ENCODE data around the gene PRRX2. TPM values are rescaled to one million over a fixed set of nuclear protein-coding genes. Genes with fewer than 3 reads are reported as not detected.
"Not testable (repeated sequence)": the region's sequence is repeated elsewhere in the genome, so short reads cannot be mapped to it uniquely, and the experiment has no call there.

The PRRX2 gene
- total RNA-seq, 2 donors from 2014 or later = 0.52 to 1.1 TPM

- intact Hi-C loops (cut with DNase I, micrococcal nuclease) = no loop called here
Measured at GRCh38 chr9:129648092-129648763, 17.2 kb upstream of the PRRX2 start.

GRCh38 chr9:129648764-129649115, 16.7 kb upstream of the PRRX2 start:
- no peak for DNase-seq
- intact Hi-C loops (cut with DNase I, micrococcal nuclease) = no loop called here
- no peak for ATAC-seq

More at GRCh38 chr9:129648092-129648763, 17.2 kb upstream of the PRRX2 start:
- ATAC-seq (no peak), DNase-seq (no peak)

GRCh38 chr9:129649726-129650679, 15.4 kb upstream of the PRRX2 start:
- intact Hi-C loops (cut with DNase I, micrococcal nuclease) = no loop called here
- ATAC-seq (no peak), DNase-seq (no peak)

- DNase-seq (no peak), ATAC-seq (no peak)
- intact Hi-C loops (cut with DNase I, micrococcal nuclease) = no loop called here
Measured at GRCh38 chr9:129650680-129651235, 14.7 kb upstream of the PRRX2 start.

- no peak for ATAC-seq
- intact Hi-C loops (cut with DNase I, micrococcal nuclease) = no loop called here
Measured at GRCh38 chr9:129653823-129654553, 11.5 kb upstream of the PRRX2 start.

GRCh38 chr9:129654554-129655040, 10.8 kb upstream of the PRRX2 start:
- intact Hi-C loops (cut with DNase I, micrococcal nuclease) = no loop called here
- DNase-seq (no peak), ATAC-seq (no peak)

More at GRCh38 chr9:129653823-129654553, 11.5 kb upstream of the PRRX2 start:
- no peak for DNase-seq

GRCh38 chr9:129655154-129655553, 10.3 kb upstream of the PRRX2 start:
- ATAC-seq (no peak), DNase-seq (no peak)
- intact Hi-C loops (cut with DNase I, micrococcal nuclease) = no loop called here

- intact Hi-C loops (cut with DNase I, micrococcal nuclease) = no loop called here
- DNase-seq = no peak
- ATAC-seq = no peak
Measured at GRCh38 chr9:129655696-129656095, 9.8 kb upstream of the PRRX2 start.

GRCh38 chr9:129656795-129657390, 8.6 kb upstream of the PRRX2 start:
- intact Hi-C loops (cut with DNase I, micrococcal nuclease) = no loop called here
- DNase-seq = no peak
- ATAC-seq = peak; percentile 52

- ATAC-seq (peak; percentile 67), DNase-seq (no peak)
- intact Hi-C loops (cut with DNase I, micrococcal nuclease) = loop anchor here in 1 of 2 donors (10.0 kb wide), 1 partner anchor 64 kb away; no protein-coding TSS in a partner anchor
Measured at GRCh38 chr9:129661029-129661428, 4.4 kb upstream of the PRRX2 start.

GRCh38 chr9:129662239-129662638, 3.2 kb upstream of the PRRX2 start:
- intact Hi-C loops (cut with DNase I, micrococcal nuclease) = loop anchor here in 1 of 2 donors (10.0 kb wide), 1 partner anchor 63 kb away; no protein-coding TSS in a partner anchor
- DNase-seq, ATAC-seq: not testable (repeated sequence)

- DNase-seq (no peak), ATAC-seq (no peak)
- intact Hi-C loops (cut with DNase I, micrococcal nuclease) = loop anchor here in 1 of 2 donors (10.0 kb wide), 1 partner anchor 60 kb away; no protein-coding TSS in a partner anchor
Measured at GRCh38 chr9:129664746-129665388, 580 bp upstream of the PRRX2 start.

GRCh38 chr9:129665814-129666520, 520 bp downstream of the PRRX2 start:
- DNase-seq (no peak), ATAC-seq (no peak)
- intact Hi-C loops (cut with DNase I, micrococcal nuclease) = loop anchor here in 1 of 2 donors (10.0 kb wide), 1 partner anchor 59 kb away; no protein-coding TSS in a partner anchor

GRCh38 chr9:129666575-129666974, 1.1 kb downstream of the PRRX2 start:
- ATAC-seq = no peak
- no peak for DNase-seq
- intact Hi-C loops (cut with DNase I, micrococcal nuclease) = loop anchor here in 1 of 2 donors (10.0 kb wide), 1 partner anchor 58 kb away; no protein-coding TSS in a partner anchor

- ATAC-seq (no peak), DNase-seq (no peak)
- intact Hi-C loops (cut with DNase I, micrococcal nuclease) = loop anchor here in 1 of 2 donors (10.0 kb wide), 1 partner anchor 57 kb away; no protein-coding TSS in a partner anchor
Measured at GRCh38 chr9:129667378-129667777, 1.9 kb downstream of the PRRX2 start.

- DNase-seq (no peak), ATAC-seq (peak; percentile 77)
- intact Hi-C loops (cut with DNase I, micrococcal nuclease) = loop anchor here in 1 of 2 donors (10.0 kb wide), 1 partner anchor 57 kb away; no protein-coding TSS in a partner anchor
Measured at GRCh38 chr9:129667850-129668249, 2.4 kb downstream of the PRRX2 start.
